ENCODE measurements around the gene DIP2C. TPM values are rescaled to one million over a fixed set of nuclear protein-coding genes. Genes with fewer than 3 reads are reported as not detected.
A peak's percentile ranks its signal among the peaks of the same experiment; 100 is the strongest.

Gene DIP2C
- total RNA-seq, 2 donors from 2014 or later = 13.0 to 13.7 TPM

- DNase-seq = no peak
- no peak overlapping the region for H3K4me3 Mint-ChIP-seq
- no peaks in the 10 kb centered on the region for H3K9me3 Mint-ChIP-seq
- peaks cover 19% of the 10 kb centered on the region for H3K27me3 ChIP-seq (ENCODE audit: control insufficient read depth, insufficient read depth, low read length, poor library complexity, severe bottlenecking)
- TF ChIP-seq CTCF (conservative IDR thresholded peaks at IDR 0.05) = no peak
- peaks cover 45% of the 10 kb centered on the region for H3K36me3 ChIP-seq (ENCODE audit: control insufficient read depth, insufficient read depth, low read length)
- H3K27ac ChIP-seq (ENCODE audit: low read depth, low read length) = no peak overlapping the region
- H3K9me3 ChIP-seq (ENCODE audit: control insufficient read depth, low read length) = peaks cover 31% of the 10 kb centered on the region
- WGBS, 2 experiments (ENCODE audit: insufficient coverage in 1 of 2, insufficient read length in 1 of 2) = 95% methylated on average over 9 of the region's 9 CpGs
- H3K4me3 ChIP-seq (ENCODE audit: low read length) = no peak overlapping the region
- H3K27ac Mint-ChIP-seq = no peak overlapping the region
- H3K27me3 Mint-ChIP-seq (ENCODE audit: insufficient read depth) = peaks cover 10% of the 10 kb centered on the region
- peaks cover 55% of the 10 kb centered on the region for H3K36me3 Mint-ChIP-seq (ENCODE audit: low read depth)
- peaks cover 17% of the 10 kb centered on the region for H3K4me1 Mint-ChIP-seq
- peaks cover 9% of the 10 kb centered on the region for H3K4me1 ChIP-seq (ENCODE audit: control insufficient read depth, insufficient read depth, low read length)
- no peak overlapping the region for H3K9ac ChIP-seq (ENCODE audit: extremely low read depth, low read length, poor library complexity, severe bottlenecking)
Measured at GRCh38 chr10:404991-405390, 284.5 kb downstream of the DIP2C start.

GRCh38 chr10:404346-404745, 285.1 kb downstream of the DIP2C start:
- peaks cover 31% of the 10 kb centered on the region for H3K9me3 ChIP-seq (ENCODE audit: control insufficient read depth, low read length)
- H3K4me1 ChIP-seq (ENCODE audit: control insufficient read depth, insufficient read depth, low read length) = peaks cover 6% of the 10 kb centered on the region
- H3K27me3 Mint-ChIP-seq (ENCODE audit: insufficient read depth) = peaks cover 10% of the 10 kb centered on the region
- H3K9me3 Mint-ChIP-seq = no peaks in the 10 kb centered on the region
- 99 to 100% methylated on average over 2 to 4 of the region's 4 CpGs for WGBS, 2 experiments (ENCODE audit: insufficient coverage in 1 of 2, insufficient read length in 1 of 2)
- peaks cover 55% of the 10 kb centered on the region for H3K36me3 Mint-ChIP-seq (ENCODE audit: low read depth)
- H3K4me1 Mint-ChIP-seq = peaks cover 11% of the 10 kb centered on the region
- no peak overlapping the region for H3K27ac ChIP-seq (ENCODE audit: low read depth, low read length)
- no peak overlapping the region for H3K27ac Mint-ChIP-seq
- peak; percentile 21 for DNase-seq
- H3K9ac ChIP-seq (ENCODE audit: extremely low read depth, low read length, poor library complexity, severe bottlenecking) = no peak overlapping the region
- TF ChIP-seq CTCF (conservative IDR thresholded peaks at IDR 0.05) = no peak
- H3K27me3 ChIP-seq (ENCODE audit: control insufficient read depth, insufficient read depth, low read length, poor library complexity, severe bottlenecking) = peaks cover 19% of the 10 kb centered on the region
- H3K36me3 ChIP-seq (ENCODE audit: control insufficient read depth, insufficient read depth, low read length) = peaks cover 45% of the 10 kb centered on the region
- H3K4me3 ChIP-seq (ENCODE audit: low read length) = no peak overlapping the region
- no peak overlapping the region for H3K4me3 Mint-ChIP-seq

GRCh38 chr10:398954-399353, 290.5 kb downstream of the DIP2C start:
- Histone ChIP-seq H3K4me3 (ENCODE audit: low read length) (no peak overlapping the region), H3K27ac (ENCODE audit: low read depth, low read length) (no peak overlapping the region), H3K36me3 (ENCODE audit: control insufficient read depth, insufficient read depth, low read length) (peaks cover 3% of the 10 kb centered on the region), H3K27me3 (ENCODE audit: control insufficient read depth, insufficient read depth, low read length, poor library complexity, severe bottlenecking) (no peaks in the 10 kb centered on the region), H3K9ac (ENCODE audit: extremely low read depth, low read length, poor library complexity, severe bottlenecking) (no peak overlapping the region), H3K9me3 (ENCODE audit: control insufficient read depth, low read length) (no peaks in the 10 kb centered on the region), H3K4me1 (ENCODE audit: control insufficient read depth, insufficient read depth, low read length) (peaks cover 16% of the 10 kb centered on the region)
- peaks cover 20% of the 10 kb centered on the region for H3K4me1 Mint-ChIP-seq
- H3K36me3 Mint-ChIP-seq (ENCODE audit: low read depth) = peaks cover 10% of the 10 kb centered on the region
- peaks cover 2% of the 10 kb centered on the region for H3K9me3 Mint-ChIP-seq
- H3K27me3 Mint-ChIP-seq (ENCODE audit: insufficient read depth) = no peaks in the 10 kb centered on the region
- WGBS, 2 experiments (ENCODE audit: insufficient coverage in 1 of 2, insufficient read length in 1 of 2) = 87 to 88% methylated on average over 16 to 22 of the region's 22 CpGs
- no peak for DNase-seq
- TF ChIP-seq CTCF (conservative IDR thresholded peaks at IDR 0.05) = peak; percentile 36
- H3K27ac Mint-ChIP-seq = no peak overlapping the region
- no peak overlapping the region for H3K4me3 Mint-ChIP-seq
